Caco-2 (cell line): ENCODE measurements around the gene CPAMD8. TPM values are rescaled to one million over a fixed set of nuclear protein-coding genes. Genes with fewer than 3 reads are reported as not detected.

Experiments used
- BruUV-seq: library from RNA; stranded (reverse); fragments of 400-500 nt; replicated peaks from 2 replicates; lab custom pipeline; 2021; lab: Mats Ljungman, UMichigan
- CTCF ChIA-PET: fragments of 300-600 bp; sonication (Branson Sonifier 250); formaldehyde crosslinking; loops from one replicate; lab custom pipeline; 2022; ENCODE audit warnings: antibody characterized with exemption; lab: Charles Lee
- POLR2A ChIA-PET: fragments of 300-600 bp; sonication (Branson Sonifier 250); formaldehyde crosslinking; loops from one replicate; lab custom pipeline; 2022; ENCODE audit warnings: antibody characterized with exemption; lab: Charles Lee
- DNase-seq, 2 experiments: peaks; one replicate each; pipeline versions ENCODE4 v3.0.0 to v3.0.0-alpha.2; 2020 to 2022
- H3K27me3 ChIP-seq: replicated peaks from 2 replicates; pipeline ENCODE4 v1.6.0; 2011; ENCODE audit warnings: low read length; ENCODE audit not compliant: control insufficient read depth, insufficient read depth
- H3K36me3 ChIP-seq: 2 replicates; pipeline ENCODE4 v1.5.1; 2011; ENCODE audit warnings: low read length; ENCODE audit not compliant: control insufficient read depth, insufficient read depth
- H3K4me1 ChIP-seq: fragments of 250-450 bp; sonication (Bioruptor Pico); 2 replicates; pipeline ENCODE4 v1.5.1; 2020; ENCODE audit warnings: mild to moderate bottlenecking
- H3K4me3 ChIP-seq: 2 replicates; pipeline ENCODE4 v1.5.1; 2011; ENCODE audit warnings: low read depth, mild to moderate bottlenecking, control low read depth, low read length
- H3K9me3 ChIP-seq: fragments of 250-450 bp; sonication (Bioruptor Pico); 2 replicates; pipeline ENCODE4 v1.5.1; 2020; ENCODE audit warnings: mild to moderate bottlenecking, moderate library complexity
- H3K27ac Mint-ChIP-seq: one replicate; pipeline ENCODE4 v1.8.0; 2022; ENCODE audit warnings: mixed read lengths; ENCODE audit not compliant: unreplicated experiment
- H3K27me3 Mint-ChIP-seq: one replicate; pipeline ENCODE4 v1.8.0; 2022; ENCODE audit warnings: mixed read lengths; ENCODE audit not compliant: insufficient read depth, unreplicated experiment
- H3K36me3 Mint-ChIP-seq: one replicate; pipeline ENCODE4 v1.8.0; 2022; ENCODE audit warnings: mild to moderate bottlenecking, mixed read lengths; ENCODE audit not compliant: insufficient read depth, unreplicated experiment
- H3K4me1 Mint-ChIP-seq: one replicate; pipeline ENCODE4 v1.8.0; 2022; ENCODE audit warnings: low read depth, mixed read lengths; ENCODE audit not compliant: unreplicated experiment
- H3K4me3 Mint-ChIP-seq: one replicate; pipeline ENCODE4 v1.8.0; 2022; ENCODE audit warnings: mild to moderate bottlenecking, moderate library complexity, mixed read lengths; ENCODE audit not compliant: unreplicated experiment
- H3K9me3 Mint-ChIP-seq: one replicate; pipeline ENCODE4 v1.8.0; 2022; ENCODE audit warnings: mixed read lengths; ENCODE audit not compliant: unreplicated experiment
- CTCF ChIP-seq, 2 experiments: fragments of 200-600 bp in 1 of 2; IDR thresholded peaks; 1 replicate in 1 of 2; 2 replicates in 1 of 2; pipeline versions ENCODE4 v1.5.1 to v1.8.0; 2011 to 2022; ENCODE audit warnings: antibody characterized with exemption in 1 of 2, control low read depth in 1 of 2, inconsistent platforms in 1 of 2, low read depth in 1 of 2, low read length in 1 of 2, mild to moderate bottlenecking in 1 of 2, moderate library complexity in 1 of 2; ENCODE audit not compliant: insufficient read depth in 1 of 2, severe bottlenecking in 1 of 2, unreplicated experiment in 1 of 2
- intact Hi-C: fragments of 100-400 bp; cut with micrococcal nuclease; formaldehyde crosslinking; loops from one replicate; pipeline ENCODE4 v1.10.0; 2022; ENCODE audit not compliant: unreplicated experiment
- total RNA-seq: library from RNA; stranded (reverse); gene quantifications from 2 replicates; pipeline ENCODE4 v1.2.3, GENCODE V29; 2022

CPAMD8 gene
- total RNA-seq, 1 experiment from 2014 or later, result 1.1 TPM

- DNase-seq, result no peak
- Mint-ChIP-seq H3K27me3 (peaks cover 3% of the 10 kb centered on the region), H3K36me3 (no peaks in the 10 kb centered on the region), H3K4me3 (no peak overlapping the region), H3K27ac (no peak overlapping the region), H3K4me1 (no peaks in the 10 kb centered on the region), H3K9me3 (peaks cover 17% of the 10 kb centered on the region)
- POLR2A ChIA-PET, result interaction anchor here (0.6 kb wide), 1 partner anchor 96 kb away, joined by 3 read pairs; no protein-coding TSS in a partner anchor
- Histone ChIP-seq H3K4me1 (no peaks in the 10 kb centered on the region), H3K4me3 (no peak overlapping the region), H3K27me3 (no peaks in the 10 kb centered on the region), H3K9me3 (peaks cover 11% of the 10 kb centered on the region), H3K36me3 (no peaks in the 10 kb centered on the region)
- intact Hi-C loops, result no loop called here
- CTCF ChIA-PET, result no interaction called here
- TF ChIP-seq CTCF (IDR thresholded peaks at IDR 0.05; ENCODE audit: insufficient read depth in 1 of 2, low read depth in 1 of 2, low read length in 1 of 2, severe bottlenecking in 1 of 2, unreplicated experiment in 1 of 2), result no peak
- no TSS peak for BruUV-seq
These were observed 112.2 kb downstream of the CPAMD8 start for GRCh38 chr19:16914421-16914820.

- no peak overlapping the region for H3K4me3 Mint-ChIP-seq
- TF ChIP-seq CTCF (IDR thresholded peaks at IDR 0.05; ENCODE audit: insufficient read depth in 1 of 2, low read depth in 1 of 2, low read length in 1 of 2, severe bottlenecking in 1 of 2, unreplicated experiment in 1 of 2), result no peak
- no peak for DNase-seq
- Histone ChIP-seq H3K27me3 (no peaks in the 10 kb centered on the region), H3K9me3 (peaks cover 11% of the 10 kb centered on the region), H3K36me3 (no peaks in the 10 kb centered on the region), H3K4me3 (no peak overlapping the region), H3K4me1 (no peaks in the 10 kb centered on the region)
- H3K27me3 Mint-ChIP-seq, result peaks cover 3% of the 10 kb centered on the region
- H3K36me3 Mint-ChIP-seq, result no peaks in the 10 kb centered on the region
- no peak overlapping the region for H3K27ac Mint-ChIP-seq
- BruUV-seq, result no TSS peak
- intact Hi-C loops, result no loop called here
- H3K9me3 Mint-ChIP-seq, result peaks cover 17% of the 10 kb centered on the region
- H3K4me1 Mint-ChIP-seq, result no peaks in the 10 kb centered on the region
- ChIA-PET CTCF (no interaction called here), POLR2A (no interaction called here)
These were observed 113.8 kb downstream of the CPAMD8 start for GRCh38 chr19:16912780-16913179.

- Histone ChIP-seq H3K36me3 (no peaks in the 10 kb centered on the region), H3K9me3 (peaks cover 11% of the 10 kb centered on the region), H3K4me1 (no peaks in the 10 kb centered on the region), H3K4me3 (no peak overlapping the region), H3K27me3 (no peaks in the 10 kb centered on the region)
- Mint-ChIP-seq H3K27me3 (peaks cover 3% of the 10 kb centered on the region), H3K36me3 (no peaks in the 10 kb centered on the region), H3K27ac (no peak overlapping the region), H3K4me1 (no peaks in the 10 kb centered on the region), H3K4me3 (no peak overlapping the region), H3K9me3 (peaks cover 17% of the 10 kb centered on the region)
- intact Hi-C loops, result no loop called here
- ChIA-PET CTCF (no interaction called here), POLR2A (no interaction called here)
- BruUV-seq, result no TSS peak
- DNase-seq, result no peak
- TF ChIP-seq CTCF (IDR thresholded peaks at IDR 0.05; ENCODE audit: insufficient read depth in 1 of 2, low read depth in 1 of 2, low read length in 1 of 2, severe bottlenecking in 1 of 2, unreplicated experiment in 1 of 2), result no peak
These were observed 115.6 kb downstream of the CPAMD8 start for GRCh38 chr19:16911046-16911445.
